Liver (tissue), 3 donors: ENCODE results near the gene TLE1.

Experiments
- GABPA ChIP-seq, 2 donors: IDR thresholded peaks in 1 of 2; conservative IDR thresholded peaks in 1 of 2; 2 replicates each; pipeline ENCODE4 v1.6.1; 2016; ENCODE audit warnings: antibody characterized with exemption in 2 of 2, mild to moderate bottlenecking in 1 of 2, moderate library complexity in 1 of 2
- HNF4A ChIP-seq, 2 donors: conservative IDR thresholded peaks; 2 replicates each; pipeline ENCODE4 v1.6.1; 2016; ENCODE audit warnings: antibody characterized with exemption in 2 of 2, mild to moderate bottlenecking in 2 of 2
- RAD21 ChIP-seq, 2 donors: IDR thresholded peaks; 2 replicates each; pipeline ENCODE4 v1.6.1; 2016; ENCODE audit warnings: antibody characterized with exemption in 2 of 2, mild to moderate bottlenecking in 2 of 2
- TF ChIP-seq, protein P1 (sequence below): fragments of 150-350 bp; IDR thresholded peaks from 2 replicates; pipeline ENCODE4 v1.5.1; 2017; ENCODE audit warnings: improper control_type of control experiment, low read depth, low read length; ENCODE audit not compliant: missing input control
- TF ChIP-seq, protein P2 (sequence below): IDR thresholded peaks from 2 replicates; pipeline ENCODE4 v1.6.1; 2016; ENCODE audit warnings: antibody characterized with exemption, mild to moderate bottlenecking
- TF ChIP-seq, protein P3 (sequence below): IDR thresholded peaks from 2 replicates; pipeline ENCODE4 v1.6.1; 2016; ENCODE audit warnings: antibody characterized with exemption
- donor health status: healthy.
- donor health status: healthy.

DNA sequence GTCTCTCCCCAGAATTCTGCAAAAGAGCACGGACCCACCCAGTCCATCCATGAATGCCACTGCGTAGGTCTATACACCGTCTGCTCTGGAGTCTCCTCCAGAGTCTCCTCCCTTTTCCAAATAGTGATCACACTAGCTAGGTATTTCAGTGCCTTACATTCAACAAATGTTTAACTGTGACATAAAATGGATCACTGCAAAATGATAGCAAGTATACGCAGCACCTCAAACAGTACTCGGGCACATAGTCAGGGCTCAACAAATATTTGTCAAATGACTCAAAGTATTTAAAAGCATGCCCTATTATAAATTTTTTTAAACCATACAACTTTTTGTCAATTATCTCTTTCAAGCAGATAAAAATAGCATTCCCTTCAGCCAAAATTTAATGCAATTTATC lies 60.5 kb downstream of the TLE1 start:
- TF ChIP-seq, protein P1, sequence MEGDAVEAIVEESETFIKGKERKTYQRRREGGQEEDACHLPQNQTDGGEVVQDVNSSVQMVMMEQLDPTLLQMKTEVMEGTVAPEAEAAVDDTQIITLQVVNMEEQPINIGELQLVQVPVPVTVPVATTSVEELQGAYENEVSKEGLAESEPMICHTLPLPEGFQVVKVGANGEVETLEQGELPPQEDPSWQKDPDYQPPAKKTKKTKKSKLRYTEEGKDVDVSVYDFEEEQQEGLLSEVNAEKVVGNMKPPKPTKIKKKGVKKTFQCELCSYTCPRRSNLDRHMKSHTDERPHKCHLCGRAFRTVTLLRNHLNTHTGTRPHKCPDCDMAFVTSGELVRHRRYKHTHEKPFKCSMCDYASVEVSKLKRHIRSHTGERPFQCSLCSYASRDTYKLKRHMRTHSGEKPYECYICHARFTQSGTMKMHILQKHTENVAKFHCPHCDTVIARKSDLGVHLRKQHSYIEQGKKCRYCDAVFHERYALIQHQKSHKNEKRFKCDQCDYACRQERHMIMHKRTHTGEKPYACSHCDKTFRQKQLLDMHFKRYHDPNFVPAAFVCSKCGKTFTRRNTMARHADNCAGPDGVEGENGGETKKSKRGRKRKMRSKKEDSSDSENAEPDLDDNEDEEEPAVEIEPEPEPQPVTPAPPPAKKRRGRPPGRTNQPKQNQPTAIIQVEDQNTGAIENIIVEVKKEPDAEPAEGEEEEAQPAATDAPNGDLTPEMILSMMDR, result no peak
- TF ChIP-seq RAD21 (IDR thresholded peaks at IDR 0.05) (no peak), HNF4A (conservative IDR thresholded peaks at IDR 0.05) (no peak), GABPA (IDR thresholded peaks at IDR 0.05 in 1 of 2, conservative IDR thresholded peaks at IDR 0.05 in 1 of 2) (no peak)
- TF ChIP-seq, protein P2, sequence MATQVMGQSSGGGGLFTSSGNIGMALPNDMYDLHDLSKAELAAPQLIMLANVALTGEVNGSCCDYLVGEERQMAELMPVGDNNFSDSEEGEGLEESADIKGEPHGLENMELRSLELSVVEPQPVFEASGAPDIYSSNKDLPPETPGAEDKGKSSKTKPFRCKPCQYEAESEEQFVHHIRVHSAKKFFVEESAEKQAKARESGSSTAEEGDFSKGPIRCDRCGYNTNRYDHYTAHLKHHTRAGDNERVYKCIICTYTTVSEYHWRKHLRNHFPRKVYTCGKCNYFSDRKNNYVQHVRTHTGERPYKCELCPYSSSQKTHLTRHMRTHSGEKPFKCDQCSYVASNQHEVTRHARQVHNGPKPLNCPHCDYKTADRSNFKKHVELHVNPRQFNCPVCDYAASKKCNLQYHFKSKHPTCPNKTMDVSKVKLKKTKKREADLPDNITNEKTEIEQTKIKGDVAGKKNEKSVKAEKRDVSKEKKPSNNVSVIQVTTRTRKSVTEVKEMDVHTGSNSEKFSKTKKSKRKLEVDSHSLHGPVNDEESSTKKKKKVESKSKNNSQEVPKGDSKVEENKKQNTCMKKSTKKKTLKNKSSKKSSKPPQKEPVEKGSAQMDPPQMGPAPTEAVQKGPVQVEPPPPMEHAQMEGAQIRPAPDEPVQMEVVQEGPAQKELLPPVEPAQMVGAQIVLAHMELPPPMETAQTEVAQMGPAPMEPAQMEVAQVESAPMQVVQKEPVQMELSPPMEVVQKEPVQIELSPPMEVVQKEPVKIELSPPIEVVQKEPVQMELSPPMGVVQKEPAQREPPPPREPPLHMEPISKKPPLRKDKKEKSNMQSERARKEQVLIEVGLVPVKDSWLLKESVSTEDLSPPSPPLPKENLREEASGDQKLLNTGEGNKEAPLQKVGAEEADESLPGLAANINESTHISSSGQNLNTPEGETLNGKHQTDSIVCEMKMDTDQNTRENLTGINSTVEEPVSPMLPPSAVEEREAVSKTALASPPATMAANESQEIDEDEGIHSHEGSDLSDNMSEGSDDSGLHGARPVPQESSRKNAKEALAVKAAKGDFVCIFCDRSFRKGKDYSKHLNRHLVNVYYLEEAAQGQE, result no peak
- TF ChIP-seq, protein P3, sequence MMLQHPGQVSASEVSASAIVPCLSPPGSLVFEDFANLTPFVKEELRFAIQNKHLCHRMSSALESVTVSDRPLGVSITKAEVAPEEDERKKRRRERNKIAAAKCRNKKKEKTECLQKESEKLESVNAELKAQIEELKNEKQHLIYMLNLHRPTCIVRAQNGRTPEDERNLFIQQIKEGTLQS, result no peak
